Hepatocyte (in vitro differentiated cells): ENCODE data around the gene RTL1. TPM values are rescaled to one million over a fixed set of nuclear protein-coding genes. Genes with fewer than 3 reads are reported as not detected.

Experiments
- DNase-seq: peaks from one replicate; pipeline ENCODE4 v3.0.0-alpha.2; 2016; ENCODE audit warnings: low spot score
- H2AFZ ChIP-seq: fragments of 200-600 bp; sonication (generic); 2 replicates; pipeline ENCODE4 v1.6.0; 2016; ENCODE audit warnings: antibody characterized with exemption, mild to moderate bottlenecking
- H3K27ac ChIP-seq: fragments of 200-600 bp; sonication (generic); 2 replicates; pipeline ENCODE4 v1.5.1; 2016; ENCODE audit warnings: mild to moderate bottlenecking
- H3K27me3 ChIP-seq: fragments of 200-600 bp; sonication (generic); 2 replicates; pipeline ENCODE4 v1.6.1; 2016
- H3K36me3 ChIP-seq: fragments of 200-600 bp; sonication (generic); replicated peaks from 2 replicates; pipeline ENCODE4 v1.5.1; 2016; ENCODE audit warnings: low read depth; ENCODE audit not compliant: insufficient read depth
- H3K4me1 ChIP-seq: fragments of 200-600 bp; sonication (generic); 2 replicates; pipeline ENCODE4 v1.5.1; 2016; ENCODE audit warnings: mild to moderate bottlenecking, moderate library complexity; ENCODE audit not compliant: insufficient read depth
- H3K4me2 ChIP-seq: fragments of 200-600 bp; sonication (generic); 2 replicates; pipeline ENCODE4 v1.6.0; 2016
- H3K4me3 ChIP-seq: fragments of 200-600 bp; sonication (generic); 2 replicates; pipeline ENCODE4 v1.5.1; 2016; ENCODE audit warnings: mild to moderate bottlenecking
- H3K79me2 ChIP-seq: fragments of 200-600 bp; sonication (generic); 2 replicates; pipeline ENCODE4 v1.6.0; 2017; ENCODE audit warnings: mild to moderate bottlenecking
- H3K9me2 ChIP-seq: fragments of 200-600 bp; sonication (generic); replicated peaks from 2 replicates; pipeline ENCODE4 v1.6.0; 2017; ENCODE audit warnings: mild to moderate bottlenecking; ENCODE audit not compliant: insufficient read depth
- H3K9me3 ChIP-seq: fragments of 200-600 bp; sonication (generic); 2 replicates; pipeline ENCODE4 v1.5.1; 2016; ENCODE audit warnings: low read depth, mild to moderate bottlenecking
- H4K20me1 ChIP-seq: fragments of 200-600 bp; sonication (generic); 2 replicates; pipeline ENCODE4 v1.6.0; 2016; ENCODE audit warnings: mild to moderate bottlenecking; ENCODE audit not compliant: insufficient read depth, poor library complexity, severe bottlenecking
- CTCF ChIP-seq: fragments of 200-600 bp; sonication (generic); IDR thresholded peaks from 2 replicates; pipeline ENCODE4 v1.5.1; 2016; ENCODE audit warnings: antibody characterized with exemption, mild to moderate bottlenecking; ENCODE audit not compliant: poor library complexity
- EZH2 ChIP-seq: fragments of 200-600 bp; sonication (generic); IDR thresholded peaks from 2 replicates; pipeline ENCODE4 v1.6.1; 2016; ENCODE audit warnings: antibody characterized with exemption, mild to moderate bottlenecking, borderline replicate concordance
- EZH2phosphoT487 ChIP-seq: fragments of 200-600 bp; sonication (generic); IDR thresholded peaks from one replicate; pipeline ENCODE4 v1.6.1; 2018; ENCODE audit warnings: antibody characterized with exemption, mild to moderate bottlenecking, low read depth, moderate library complexity; ENCODE audit not compliant: unreplicated experiment, severe bottlenecking
- WGBS: methylation state at CpG from one replicate; pipeline ENCODE4 v1.1.6; 2016; ENCODE audit warnings: low lambda C conversion rate; ENCODE audit errors: missing lambda C conversion rate; 5-methylcytosine and 5-hydroxymethylcytosine counted together
- polyA plus RNA-seq: library from polyadenylated mRNA; unstranded; fragments of >200 nt; fragmentation: Nextera tagmentation; extraction: Ambion mirVana; gene quantifications from 2 replicates; pipeline ENCODE4 v1.2.1, GENCODE V29; 2016
- total RNA-seq: library from RNA; depleted of rRNA; stranded (reverse); fragments of >200 nt; gene quantifications from 2 replicates; pipeline ENCODE4 v1.2.3, GENCODE V29; 2014

The RTL1 gene
- total and polyA plus RNA-seq, 2 experiments from 2014 or later: 1.4 to 2.6 TPM

- H3K79me2 ChIP-seq: no peaks in the 10 kb centered on the region
- no peak overlapping the region for H3K27ac ChIP-seq
- no peaks in the 10 kb centered on the region for H3K9me3 ChIP-seq
- no peak for TF ChIP-seq EZH2phosphoT487
- TF ChIP-seq CTCF: no peak
- no peak for TF ChIP-seq EZH2
- H3K9me2 ChIP-seq: no peaks in the 10 kb centered on the region
- H2AFZ ChIP-seq: no peak overlapping the region
- H3K36me3 ChIP-seq: no peaks in the 10 kb centered on the region
- H3K4me2 ChIP-seq: no peak overlapping the region
- no peak for DNase-seq
- H3K27me3 ChIP-seq: no peaks in the 10 kb centered on the region
- no peaks in the 10 kb centered on the region for H4K20me1 ChIP-seq
- no peak overlapping the region for H3K4me3 ChIP-seq
- no peaks in the 10 kb centered on the region for H3K4me1 ChIP-seq
- 90% methylated on average over 16 of the region's 16 CpGs for WGBS
Observed at GRCh38 chr14:100871234-100872186, 32.0 kb downstream of the RTL1 start.

GRCh38 chr14:100868621-100869370 lies 34.7 kb downstream of the RTL1 start:
- 91% methylated on average over 20 of the region's 24 CpGs for WGBS
- Histone ChIP-seq H3K9me3 (no peaks in the 10 kb centered on the region), H3K27ac (no peak overlapping the region), H3K4me1 (no peaks in the 10 kb centered on the region), H3K79me2 (no peaks in the 10 kb centered on the region), H3K27me3 (no peaks in the 10 kb centered on the region), H3K4me3 (no peak overlapping the region), H3K4me2 (no peak overlapping the region), H3K9me2 (no peaks in the 10 kb centered on the region), H4K20me1 (no peaks in the 10 kb centered on the region), H3K36me3 (no peaks in the 10 kb centered on the region), H2AFZ (no peak overlapping the region)
- TF ChIP-seq EZH2phosphoT487: no peak
- TF ChIP-seq CTCF: no peak
- TF ChIP-seq EZH2: no peak
- DNase-seq: no peak

GRCh38 chr14:100867631-100868315 lies 35.7 kb downstream of the RTL1 start:
- Histone ChIP-seq H3K4me2 (no peak overlapping the region), H3K27me3 (no peaks in the 10 kb centered on the region), H2AFZ (no peak overlapping the region), H4K20me1 (no peaks in the 10 kb centered on the region), H3K79me2 (no peaks in the 10 kb centered on the region), H3K9me2 (no peaks in the 10 kb centered on the region), H3K36me3 (no peaks in the 10 kb centered on the region), H3K4me1 (no peaks in the 10 kb centered on the region), H3K4me3 (no peak overlapping the region), H3K27ac (no peak overlapping the region), H3K9me3 (no peaks in the 10 kb centered on the region)
- DNase-seq: no peak
- TF ChIP-seq CTCF: no peak
- TF ChIP-seq EZH2phosphoT487: no peak
- TF ChIP-seq EZH2: no peak
- 97% methylated on average over 13 of the region's 13 CpGs for WGBS
